Spleen (tissue), 7 donors: ENCODE results near the gene KCNH8.

Source experiments
- POLR2A ChIP-seq, 3 donors: fragments of 450-650 bp; IDR thresholded peaks; one replicate each; pipeline ENCODE4 v1.5.1; 2017; ENCODE audit warnings: antibody characterized with exemption in 3 of 3, mild to moderate bottlenecking in 1 of 3
- POLR2AphosphoS5 ChIP-seq, 3 donors: sonication (generic); formaldehyde crosslinking; IDR thresholded peaks; one replicate each; pipeline ENCODE4 v1.5.1; 2017; ENCODE audit warnings: antibody characterized with exemption in 3 of 3
- TF ChIP-seq, protein P1 (sequence below), 11 experiments: fragments of 200-600 bp in 7 of 11; fragments of 450-650 bp in 4 of 11; sonication (generic) in 4 of 11; IDR thresholded peaks in 8 of 11; conservative IDR thresholded peaks in 3 of 11; 1 replicate in 7 of 11; 2 replicates in 4 of 11; pipeline versions ENCODE4 v1.4.0 to v1.8.0; 2016 to 2021; ENCODE audit warnings: antibody characterized with exemption in 11 of 11, inconsistent platforms in 4 of 11, mild to moderate bottlenecking in 1 of 11
- donor health status: DM: no; HTN: no; CAD: no; lungs with moderate emphysema.
- donor health status: DM: no; HTN: no; CAD: no.
- donor health status: DM: no; HTN: no; CAD: no.

DNA sequence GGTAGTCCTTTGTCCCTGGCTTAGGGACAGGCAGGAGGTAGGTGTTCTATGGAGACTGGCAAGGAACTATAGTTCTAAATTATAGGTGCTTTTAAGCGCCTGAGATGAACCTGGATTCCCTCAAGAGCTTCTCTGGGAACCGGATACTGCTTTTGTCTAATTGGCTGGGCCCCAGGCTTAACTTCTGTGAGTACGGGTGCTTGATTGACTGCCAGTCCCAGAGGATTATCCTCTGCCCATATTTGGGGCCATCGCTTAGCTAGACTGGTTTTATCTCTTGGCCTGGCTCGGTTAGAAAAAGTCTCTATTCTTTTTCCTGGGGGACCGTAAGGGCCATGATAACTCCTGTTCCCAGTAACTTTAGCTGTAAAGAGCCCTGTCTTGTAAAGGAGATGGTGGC is 339.1 kb downstream of the KCNH8 start:
- no peak for TF ChIP-seq POLR2AphosphoS5 (IDR thresholded peaks at IDR 0.05)
- TF ChIP-seq, protein P1, sequence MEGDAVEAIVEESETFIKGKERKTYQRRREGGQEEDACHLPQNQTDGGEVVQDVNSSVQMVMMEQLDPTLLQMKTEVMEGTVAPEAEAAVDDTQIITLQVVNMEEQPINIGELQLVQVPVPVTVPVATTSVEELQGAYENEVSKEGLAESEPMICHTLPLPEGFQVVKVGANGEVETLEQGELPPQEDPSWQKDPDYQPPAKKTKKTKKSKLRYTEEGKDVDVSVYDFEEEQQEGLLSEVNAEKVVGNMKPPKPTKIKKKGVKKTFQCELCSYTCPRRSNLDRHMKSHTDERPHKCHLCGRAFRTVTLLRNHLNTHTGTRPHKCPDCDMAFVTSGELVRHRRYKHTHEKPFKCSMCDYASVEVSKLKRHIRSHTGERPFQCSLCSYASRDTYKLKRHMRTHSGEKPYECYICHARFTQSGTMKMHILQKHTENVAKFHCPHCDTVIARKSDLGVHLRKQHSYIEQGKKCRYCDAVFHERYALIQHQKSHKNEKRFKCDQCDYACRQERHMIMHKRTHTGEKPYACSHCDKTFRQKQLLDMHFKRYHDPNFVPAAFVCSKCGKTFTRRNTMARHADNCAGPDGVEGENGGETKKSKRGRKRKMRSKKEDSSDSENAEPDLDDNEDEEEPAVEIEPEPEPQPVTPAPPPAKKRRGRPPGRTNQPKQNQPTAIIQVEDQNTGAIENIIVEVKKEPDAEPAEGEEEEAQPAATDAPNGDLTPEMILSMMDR (IDR thresholded peaks at IDR 0.05 in 8 of 11, conservative IDR thresholded peaks at IDR 0.05 in 3 of 11) = no peak
- no peak for TF ChIP-seq POLR2A (IDR thresholded peaks at IDR 0.05)
